T-cell (primary cell): ENCODE data around the gene AKT1. TPM values are rescaled to one million over a fixed set of nuclear protein-coding genes. Genes with fewer than 3 reads are reported as not detected.

Experiments used
- ATAC-seq, 4 experiments: fragments of 200-7000 bp in 3 of 4; fragments of 150-1000 bp in 1 of 4; cut with Tn5 transposase; replicated peaks in 1 of 4; 1 replicate in 3 of 4; 2 replicates in 1 of 4; pipeline ENCODE4 v1.10.0; 2021; ENCODE audit warnings: moderate library complexity in 3 of 4, mild to moderate bottlenecking in 2 of 4, moderate number of reproducible peaks in 1 of 4
- CTCF ChIA-PET, 2 donors: fragments of 300-600 bp; sonication (Branson Sonifier 250); formaldehyde crosslinking; loops; one replicate each; lab custom pipeline; 2022; ENCODE audit warnings: antibody characterized with exemption in 2 of 2; lab: Charles Lee
- POLR2A ChIA-PET, 2 donors: fragments of 300-600 bp; sonication (Branson Sonifier 250); formaldehyde crosslinking; loops; one replicate each; lab custom pipeline; 2022; ENCODE audit warnings: antibody characterized with exemption in 2 of 2; lab: Charles Lee
- DNase-seq, 35 experiments: peaks; one replicate each; pipeline versions ENCODE4 v3.0.0 to v3.0.0-alpha.2; 2013 to 2023
- H3K27ac ChIP-seq: one replicate; pipeline ENCODE4 v1.5.1; 2013; ENCODE audit warnings: low read length
- H3K27me3 ChIP-seq, 2 experiments: replicated peaks in 1 of 2; 1 replicate in 1 of 2; 2 replicates in 1 of 2; pipeline versions ENCODE4 v1.6.1 to v1.7.0; 2013; ENCODE audit warnings: low read length in 1 of 2, mixed read lengths in 1 of 2; ENCODE audit not compliant: control insufficient read depth in 2 of 2, insufficient read depth in 2 of 2; ENCODE audit errors: extremely low read depth in 1 of 2
- H3K36me3 ChIP-seq, 2 donors: 1 replicate in 1 of 2; 2 replicates in 1 of 2; pipeline versions ENCODE4 v1.6.1 to v1.7.0; 2013; ENCODE audit warnings: low read length in 1 of 2; ENCODE audit not compliant: control insufficient read depth in 2 of 2, insufficient read depth in 1 of 2; ENCODE audit errors: extremely low read depth in 1 of 2
- H3K4me1 ChIP-seq, 2 experiments: 1 replicate in 1 of 2; 2 replicates in 1 of 2; pipeline versions ENCODE4 v1.6.1 to v1.7.0; 2013; ENCODE audit warnings: low read length in 2 of 2, mixed read lengths in 1 of 2; ENCODE audit not compliant: insufficient read depth in 2 of 2, control insufficient read depth in 1 of 2; ENCODE audit errors: extremely low read depth in 1 of 2
- H3K4me3 ChIP-seq, 2 donors: 1 replicate in 1 of 2; 2 replicates in 1 of 2; pipeline versions ENCODE4 v1.5.1 to v1.7.0; 2013; ENCODE audit warnings: mild to moderate bottlenecking in 2 of 2, low read length in 1 of 2, moderate library complexity in 1 of 2; ENCODE audit not compliant: control insufficient read depth in 1 of 2; ENCODE audit errors: extremely low read depth in 1 of 2
- H3K9me3 ChIP-seq: 2 replicates; pipeline ENCODE4 v1.7.0; 2013
- H3K27ac Mint-ChIP-seq, 2 donors: one replicate each; pipeline ENCODE4 v1.8.0; 2020 to 2021; ENCODE audit warnings: mild to moderate bottlenecking in 2 of 2, mixed read lengths in 2 of 2
- H3K27me3 Mint-ChIP-seq, 2 donors: one replicate each; pipeline ENCODE4 v1.8.0; 2021 to 2022; ENCODE audit warnings: mixed read lengths in 2 of 2
- H3K36me3 Mint-ChIP-seq: one replicate; pipeline ENCODE4 v1.8.0; 2021; ENCODE audit warnings: mixed read lengths
- H3K4me1 Mint-ChIP-seq, 3 donors: one replicate each; pipeline ENCODE4 v1.8.0; 2020 to 2022; ENCODE audit warnings: mixed read lengths in 3 of 3, mild to moderate bottlenecking in 1 of 3
- H3K4me3 Mint-ChIP-seq, 3 donors: one replicate each; pipeline ENCODE4 v1.8.0; 2020 to 2022; ENCODE audit warnings: mild to moderate bottlenecking in 3 of 3, mixed read lengths in 3 of 3, moderate library complexity in 3 of 3
- H3K9me3 Mint-ChIP-seq, 3 donors: one replicate each; pipeline ENCODE4 v1.8.0; 2020 to 2022; ENCODE audit warnings: mixed read lengths in 3 of 3
- WGBS: methylation state at CpG from one replicate; pipeline ENCODE4 v1.1.5; 2013; ENCODE audit warnings: missing lambda C conversion rate; ENCODE audit not compliant: insufficient coverage; 5-methylcytosine and 5-hydroxymethylcytosine counted together
- total RNA-seq, 35 experiments: library from RNA in 6 of 35; stranded (reverse) in 6 of 35; fragments of 120-200 nt in 1 of 35; gene quantifications; one replicate each; pipeline versions ENCODE4 v1.2.1 to v1.2.4 and lab custom pipeline; 2013 to 2026

AKT1 gene
- total RNA-seq, 5 donors from 2014 or later (not counting 1 experiment from before 2014, with no cell fraction given) = 68.4 to 113 (median 99.7) TPM

DNA sequence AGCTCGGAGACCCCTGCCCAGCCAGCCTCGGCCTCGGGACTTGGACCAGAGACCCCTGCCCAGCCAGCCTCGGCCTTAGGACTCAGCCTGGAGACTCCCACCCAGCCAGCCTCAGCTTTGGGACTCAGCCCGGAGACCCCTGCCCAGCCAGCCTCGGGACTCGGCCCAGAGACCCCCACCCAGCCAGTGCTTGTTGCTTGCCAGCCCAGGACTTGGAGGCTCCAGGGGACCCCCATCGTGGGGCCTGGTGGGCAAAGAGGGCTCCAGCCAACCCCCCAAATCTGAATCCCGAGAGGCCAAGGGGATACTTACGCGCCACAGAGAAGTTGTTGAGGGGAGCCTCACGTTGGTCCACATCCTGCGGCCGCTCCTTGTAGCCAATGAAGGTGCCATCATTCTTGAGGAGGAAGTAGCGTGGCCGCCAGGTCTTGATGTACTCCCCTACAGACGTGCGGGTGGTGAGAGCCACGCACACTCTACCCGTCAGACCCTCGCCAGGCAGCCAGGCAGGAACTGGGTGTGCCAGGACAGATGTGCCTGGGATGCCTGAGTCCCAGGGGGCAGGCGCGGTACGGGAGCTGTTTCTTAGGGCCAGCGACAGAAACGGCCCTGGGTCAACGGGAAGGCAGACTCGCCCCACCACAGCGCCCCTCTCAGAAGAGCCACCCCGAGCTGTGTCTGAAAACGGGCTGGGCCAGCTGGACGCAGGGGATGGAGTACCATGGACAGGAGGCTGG is 15.6 kb downstream of the AKT1 start:
- Mint-ChIP-seq H3K27me3 (no peaks in the 10 kb centered on the region), H3K4me3 (no peak overlapping the region), H3K27ac (no peak overlapping the region), H3K4me1 (no peaks in the 10 kb centered on the region), H3K36me3 (no peaks in the 10 kb centered on the region), H3K9me3 (no peaks in the 10 kb centered on the region)
- 94% methylated on average over 28 of the region's 32 CpGs for WGBS
- Histone ChIP-seq H3K27ac (no peak overlapping the region), H3K4me1 (peaks cover 0 to 15% of the 10 kb centered on the region in 2 experiments), H3K27me3 (no peaks in the 10 kb centered on the region), H3K36me3 (peaks cover 16 to 18% of the 10 kb centered on the region in 2 donors), H3K4me3 (no peak overlapping the region), H3K9me3 (no peaks in the 10 kb centered on the region)
- ChIA-PET POLR2A (no interaction called here), CTCF (interaction anchor here in 1 of 2 donors (1.0 kb wide), 1 partner anchor 9 kb away, joined by 3 read pairs; no protein-coding TSS in a partner anchor)
- DNase-seq = no peak
- ATAC-seq = no peak

DNA sequence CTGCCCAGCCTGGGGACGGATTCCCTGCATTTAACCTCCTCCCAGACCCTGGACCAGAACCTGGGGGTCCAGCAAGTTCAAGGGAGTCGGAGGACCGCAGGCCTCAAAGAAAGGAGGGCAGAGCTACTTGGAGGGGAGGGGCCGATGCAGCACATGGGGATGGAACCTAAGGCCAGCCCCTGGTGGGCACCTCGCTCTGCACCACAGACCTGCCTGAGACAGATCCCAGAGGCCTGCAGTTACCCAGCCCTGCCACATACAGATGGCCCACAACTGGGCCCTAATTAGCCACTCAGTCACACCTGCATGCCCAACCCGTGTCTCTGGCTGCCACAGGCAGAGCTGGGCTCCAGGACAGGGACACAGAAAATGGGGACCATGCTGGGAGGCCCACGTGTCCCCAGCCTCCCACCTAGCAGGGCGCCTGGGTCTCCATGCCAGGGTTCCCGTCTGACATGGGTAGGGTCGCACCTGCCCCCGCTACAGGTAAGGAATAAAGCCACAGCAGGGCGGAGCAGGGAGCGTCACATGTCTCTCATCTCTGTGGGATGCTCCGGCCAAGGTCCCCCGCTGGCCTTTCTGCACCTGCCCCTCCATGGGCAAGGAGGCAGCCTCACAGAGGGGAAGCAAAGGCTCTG is 16.7 kb downstream of the AKT1 start:
- CTCF ChIA-PET = no interaction called here
- no peak overlapping the region for H3K4me3 ChIP-seq
- no peaks in the 10 kb centered on the region for H3K27me3 ChIP-seq
- DNase-seq (no peak), ATAC-seq (no peak)
- POLR2A ChIA-PET = no interaction called here
- H3K36me3 Mint-ChIP-seq = no peaks in the 10 kb centered on the region
- H3K4me1 ChIP-seq = peaks cover 0 to 6% of the 10 kb centered on the region in 2 experiments
- no peaks in the 10 kb centered on the region for H3K4me1 Mint-ChIP-seq
- H3K27ac ChIP-seq = no peak overlapping the region
- H3K27ac Mint-ChIP-seq = no peak overlapping the region
- H3K9me3 ChIP-seq = no peaks in the 10 kb centered on the region
- no peaks in the 10 kb centered on the region for H3K27me3 Mint-ChIP-seq
- no peak overlapping the region for H3K4me3 Mint-ChIP-seq
- peaks cover 14 to 18% of the 10 kb centered on the region in 2 donors for H3K36me3 ChIP-seq
- H3K9me3 Mint-ChIP-seq = no peaks in the 10 kb centered on the region
- WGBS = 95% methylated on average over 13 of the region's 15 CpGs

DNA sequence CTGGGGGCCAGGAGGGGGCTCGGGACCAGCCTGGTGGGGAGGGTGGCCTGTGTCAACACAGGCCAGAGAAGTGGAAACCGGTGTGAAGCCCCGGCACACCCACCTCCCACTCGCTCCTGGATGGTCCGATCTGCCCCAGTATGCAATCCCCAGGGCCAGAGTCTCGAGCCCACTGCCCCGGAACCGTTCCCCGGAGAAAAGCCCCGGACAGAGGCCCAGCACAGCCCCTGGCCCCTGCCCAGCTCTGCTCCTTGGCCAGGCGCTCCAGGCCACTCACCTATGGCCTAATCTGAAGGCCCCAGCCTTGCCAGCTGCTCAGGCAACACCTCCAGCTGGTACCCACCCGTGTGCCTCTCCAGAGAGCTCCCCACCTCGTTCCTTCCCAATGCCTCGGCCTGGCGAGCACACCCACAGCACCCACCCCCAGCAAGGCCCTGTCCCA is 17.7 kb downstream of the AKT1 start:
- ChIA-PET POLR2A (no interaction called here), CTCF (no interaction called here)
- Mint-ChIP-seq H3K27ac (no peak overlapping the region), H3K36me3 (no peaks in the 10 kb centered on the region), H3K4me1 (no peaks in the 10 kb centered on the region), H3K27me3 (no peaks in the 10 kb centered on the region), H3K9me3 (no peaks in the 10 kb centered on the region), H3K4me3 (no peak overlapping the region)
- WGBS = 98% methylated on average over 11 of the region's 15 CpGs
- ATAC-seq (no peak), DNase-seq (no peak)
- peaks cover 17 to 25% of the 10 kb centered on the region in 2 donors for H3K36me3 ChIP-seq
- H3K4me1 ChIP-seq = peaks cover 0 to 3% of the 10 kb centered on the region in 2 experiments
- H3K27ac ChIP-seq = no peak overlapping the region
- H3K4me3 ChIP-seq = no peak overlapping the region
- H3K27me3 ChIP-seq = no peaks in the 10 kb centered on the region
- H3K9me3 ChIP-seq = no peaks in the 10 kb centered on the region

DNA sequence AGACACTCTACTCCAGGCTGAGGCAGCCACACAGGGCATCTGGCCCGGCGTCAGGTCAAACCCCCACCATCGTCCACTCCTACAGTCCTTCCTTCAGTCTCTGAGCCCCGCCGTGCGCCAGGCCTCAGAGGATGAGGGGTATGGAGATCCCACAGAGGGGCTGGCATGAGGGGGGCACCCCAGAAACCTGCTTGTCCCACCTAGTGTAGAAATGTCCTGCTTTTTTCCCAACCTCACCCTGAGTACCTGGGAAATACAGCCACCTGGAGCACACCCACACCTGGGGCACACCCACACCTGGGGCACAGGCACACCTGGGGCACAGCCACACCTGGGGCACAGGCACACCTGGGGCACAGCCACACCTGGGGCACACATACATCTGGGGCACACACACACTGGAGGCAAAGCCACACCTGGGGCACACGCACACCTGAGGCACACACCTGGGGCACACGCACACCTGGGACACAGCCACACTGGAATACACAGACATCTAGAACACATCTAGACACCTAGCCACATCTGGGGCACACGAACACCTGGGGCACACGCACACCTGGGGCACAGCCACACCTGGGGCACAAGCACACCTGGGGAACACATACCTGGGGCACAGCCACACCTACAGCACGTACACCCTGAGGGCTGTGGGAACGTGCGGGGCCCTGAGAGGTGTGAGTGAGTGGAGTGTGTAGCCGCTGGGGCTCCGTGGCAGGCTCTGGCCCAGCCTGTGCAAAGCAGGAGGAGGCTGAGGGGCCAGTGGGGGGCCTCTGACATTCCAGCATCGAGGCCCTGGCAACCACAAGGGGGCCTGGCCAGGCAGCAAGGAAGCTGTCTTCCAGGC is 18.4 kb downstream of the AKT1 start:
- no peak overlapping the region for H3K4me3 Mint-ChIP-seq
- POLR2A ChIA-PET = no interaction called here
- no peaks in the 10 kb centered on the region for H3K4me1 ChIP-seq
- no peaks in the 10 kb centered on the region for H3K9me3 Mint-ChIP-seq
- 89% methylated on average over 10 of the region's 16 CpGs for WGBS
- H3K9me3 ChIP-seq = no peaks in the 10 kb centered on the region
- ATAC-seq (no peak), DNase-seq (no peak)
- no peaks in the 10 kb centered on the region for H3K27me3 Mint-ChIP-seq
- H3K36me3 Mint-ChIP-seq = peaks cover 2% of the 10 kb centered on the region
- no peaks in the 10 kb centered on the region for H3K27me3 ChIP-seq
- no peak overlapping the region for H3K4me3 ChIP-seq
- H3K27ac Mint-ChIP-seq = no peak overlapping the region
- no peak overlapping the region for H3K27ac ChIP-seq
- H3K4me1 Mint-ChIP-seq = no peaks in the 10 kb centered on the region
- H3K36me3 ChIP-seq = peaks cover 22 to 28% of the 10 kb centered on the region in 2 donors
- CTCF ChIA-PET = no interaction called here

DNA sequence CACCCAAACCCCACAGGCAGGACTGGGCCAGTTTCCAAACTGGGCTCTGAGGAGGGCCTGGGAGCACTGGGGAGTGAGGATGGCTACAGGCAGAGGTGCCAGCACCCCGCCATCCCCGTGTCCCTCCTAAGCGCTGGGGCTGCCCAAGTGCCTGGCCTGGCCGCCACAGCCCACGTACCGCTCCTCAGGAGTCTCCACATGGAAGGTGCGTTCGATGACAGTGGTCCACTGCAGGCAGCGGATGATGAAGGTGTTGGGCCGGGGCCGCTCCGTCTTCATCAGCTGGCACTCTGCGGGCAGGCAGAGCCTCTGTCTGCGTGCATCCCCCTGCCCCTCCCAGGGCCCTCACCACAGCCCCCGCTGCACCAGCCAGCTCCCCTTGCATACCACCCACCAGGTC is 19.1 kb downstream of the AKT1 start:
- over 99% methylated on average over 15 of the region's 15 CpGs for WGBS
- H3K36me3 Mint-ChIP-seq = peaks cover 9% of the 10 kb centered on the region
- ATAC-seq (no peak), DNase-seq (no peak)
- no peaks in the 10 kb centered on the region for H3K4me1 Mint-ChIP-seq
- no peaks in the 10 kb centered on the region for H3K9me3 ChIP-seq
- H3K9me3 Mint-ChIP-seq = no peaks in the 10 kb centered on the region
- no peaks in the 10 kb centered on the region for H3K4me1 ChIP-seq
- H3K27ac ChIP-seq = no peak overlapping the region
- ChIA-PET CTCF (no interaction called here), POLR2A (no interaction called here)
- no peak overlapping the region for H3K27ac Mint-ChIP-seq
- peaks cover 25 to 29% of the 10 kb centered on the region in 2 donors for H3K36me3 ChIP-seq
- H3K4me3 Mint-ChIP-seq = no peak overlapping the region
- no peaks in the 10 kb centered on the region for H3K27me3 Mint-ChIP-seq
- H3K4me3 ChIP-seq = no peak overlapping the region
- H3K27me3 ChIP-seq = no peaks in the 10 kb centered on the region

DNA sequence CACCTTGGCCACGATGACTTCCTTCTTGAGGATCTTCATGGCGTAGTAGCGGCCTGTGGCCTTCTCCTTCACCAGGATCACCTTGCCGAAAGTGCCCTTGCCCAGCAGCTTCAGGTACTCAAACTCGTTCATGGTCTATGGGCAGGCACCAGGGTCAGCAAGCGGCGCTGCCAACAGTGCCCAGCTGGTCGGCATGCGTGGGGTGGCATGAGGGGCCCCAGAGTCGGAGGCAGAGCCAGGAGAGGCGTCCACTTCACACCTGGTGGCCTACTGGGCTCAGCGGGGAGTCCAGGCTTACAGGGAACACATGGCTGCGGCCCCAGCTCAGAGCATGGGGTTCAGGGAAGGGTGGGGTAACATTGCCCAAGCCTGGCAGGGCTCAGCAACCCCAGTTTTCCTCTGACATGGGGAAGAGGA is 20.5 kb downstream of the AKT1 start:
- H3K36me3 Mint-ChIP-seq = peaks cover 17% of the 10 kb centered on the region
- H3K4me3 Mint-ChIP-seq = no peak overlapping the region

More for the DNA sequence above, 20.5 kb downstream of the AKT1 start:
- H3K27me3 ChIP-seq = no peaks in the 10 kb centered on the region
- CTCF ChIA-PET = no interaction called here
- H3K27ac ChIP-seq = no peak overlapping the region
- no peak overlapping the region for H3K4me3 ChIP-seq
- H3K4me1 ChIP-seq = no peaks in the 10 kb centered on the region
- WGBS = 100% methylated on average over 10 of the region's 13 CpGs
- POLR2A ChIA-PET = no interaction called here
- ATAC-seq (no peak), DNase-seq (no peak)
- Mint-ChIP-seq H3K27ac (no peak overlapping the region), H3K27me3 (no peaks in the 10 kb centered on the region), H3K4me1 (no peaks in the 10 kb centered on the region), H3K9me3 (peaks cover 0 to 2% (median 0%) of the 10 kb centered on the region in 3 donors)
- no peaks in the 10 kb centered on the region for H3K9me3 ChIP-seq
- peaks cover 22 to 36% of the 10 kb centered on the region in 2 donors for H3K36me3 ChIP-seq
